OCI-LY7 (cell line): ENCODE data around the gene AFDN.

Experiments
- EZH2phosphoT487 ChIP-seq: fragments of 200-600 bp; sonication (generic); IDR thresholded peaks from 2 replicates; pipeline ENCODE4 v1.6.1; 2018; ENCODE audit warnings: low read depth, borderline replicate concordance, mild to moderate bottlenecking, mixed run types, antibody characterized with exemption, low read length, moderate library complexity, mixed read lengths
- TF ChIP-seq, protein P1 (sequence below): fragments of 200-600 bp; sonication (generic); conservative IDR thresholded peaks from 2 replicates; pipeline ENCODE4 v1.5.1; 2014; ENCODE audit warnings: mild to moderate bottlenecking, antibody characterized with exemption, low read length, moderate library complexity, mixed read lengths

DNA sequence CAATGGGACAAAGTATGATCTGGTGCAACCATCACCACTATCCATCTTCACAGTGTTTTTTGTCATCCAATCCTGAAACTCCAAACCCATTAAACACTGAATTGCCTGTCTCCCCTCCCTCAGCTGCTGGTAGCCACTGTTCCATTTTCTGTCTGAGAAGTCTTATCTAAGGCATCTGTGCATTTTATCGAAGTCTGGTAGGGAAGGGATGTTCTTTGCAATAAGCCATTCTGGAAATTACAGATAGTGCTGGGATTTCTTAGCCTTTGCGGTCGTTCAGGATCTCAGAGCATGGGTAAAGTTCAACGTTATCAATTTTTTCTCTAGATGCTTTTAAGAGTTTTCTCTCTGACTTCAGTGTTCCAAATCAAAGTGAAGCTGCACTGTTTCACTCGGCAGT is 194.9 kb downstream of the AFDN start:
- TF ChIP-seq, protein P1, sequence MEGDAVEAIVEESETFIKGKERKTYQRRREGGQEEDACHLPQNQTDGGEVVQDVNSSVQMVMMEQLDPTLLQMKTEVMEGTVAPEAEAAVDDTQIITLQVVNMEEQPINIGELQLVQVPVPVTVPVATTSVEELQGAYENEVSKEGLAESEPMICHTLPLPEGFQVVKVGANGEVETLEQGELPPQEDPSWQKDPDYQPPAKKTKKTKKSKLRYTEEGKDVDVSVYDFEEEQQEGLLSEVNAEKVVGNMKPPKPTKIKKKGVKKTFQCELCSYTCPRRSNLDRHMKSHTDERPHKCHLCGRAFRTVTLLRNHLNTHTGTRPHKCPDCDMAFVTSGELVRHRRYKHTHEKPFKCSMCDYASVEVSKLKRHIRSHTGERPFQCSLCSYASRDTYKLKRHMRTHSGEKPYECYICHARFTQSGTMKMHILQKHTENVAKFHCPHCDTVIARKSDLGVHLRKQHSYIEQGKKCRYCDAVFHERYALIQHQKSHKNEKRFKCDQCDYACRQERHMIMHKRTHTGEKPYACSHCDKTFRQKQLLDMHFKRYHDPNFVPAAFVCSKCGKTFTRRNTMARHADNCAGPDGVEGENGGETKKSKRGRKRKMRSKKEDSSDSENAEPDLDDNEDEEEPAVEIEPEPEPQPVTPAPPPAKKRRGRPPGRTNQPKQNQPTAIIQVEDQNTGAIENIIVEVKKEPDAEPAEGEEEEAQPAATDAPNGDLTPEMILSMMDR = no peak
- TF ChIP-seq EZH2phosphoT487 = no peak
